Uterus (tissue), 4 donors: ENCODE measurements around the gene UBE2U. TPM values are rescaled to one million over a fixed set of nuclear protein-coding genes. Genes with fewer than 3 reads are reported as not detected.

Experiments
- DNase-seq, 2 donors: peaks; one replicate each; pipeline ENCODE4 v3.0.0-alpha.2; 2019 to 2020
- H3K27ac ChIP-seq, 2 donors: fragments of 200-600 bp; sonication (generic); 1 replicate in 1 of 2; 2 replicates in 1 of 2; pipeline ENCODE4 v1.5.1; 2016 to 2018
- H3K27me3 ChIP-seq, 2 donors: fragments of 200-600 bp; sonication (generic); one replicate each; pipeline ENCODE4 v1.5.1; 2018 to 2019; ENCODE audit warnings: control low read depth in 1 of 2
- H3K36me3 ChIP-seq, 2 donors: fragments of 200-600 bp; sonication (generic); one replicate each; pipeline ENCODE4 v1.5.1; 2019; ENCODE audit warnings: control low read depth in 1 of 2
- H3K4me1 ChIP-seq, 2 donors: fragments of 200-600 bp; sonication (generic); one replicate each; pipeline ENCODE4 v1.5.1; 2018 to 2019; ENCODE audit warnings: control low read depth in 1 of 2
- H3K4me3 ChIP-seq, 2 donors: fragments of 200-600 bp; sonication (generic); 1 replicate in 1 of 2; 2 replicates in 1 of 2; pipeline ENCODE4 v1.5.1; 2018 to 2019; ENCODE audit warnings: mild to moderate bottlenecking in 1 of 2
- H3K9me3 ChIP-seq, 2 donors: fragments of 200-600 bp; sonication (generic); one replicate each; pipeline ENCODE4 v1.5.1; 2019; ENCODE audit warnings: control low read depth in 1 of 2
- POLR2A ChIP-seq, 2 donors: fragments of 450-650 bp; IDR thresholded peaks; one replicate each; pipeline ENCODE4 v1.6.1; 2016; ENCODE audit warnings: antibody characterized with exemption in 2 of 2, mild to moderate bottlenecking in 1 of 2, moderate library complexity in 1 of 2
- intact Hi-C: fragments of 100-400 bp; cut with DNase I; formaldehyde crosslinking; loops from one replicate; pipeline ENCODE4 v1.15.1; 2023; ENCODE audit warnings: low total_unique reads
- total RNA-seq, 4 donors: library from RNA; depleted of rRNA in 3 of 4; stranded (reverse); fragments of >200 nt in 3 of 4; gene quantifications; one replicate each; pipeline versions ENCODE4 v1.1.0 to v1.2.4, GENCODE V29; 2014 to 2023
- TF ChIP-seq, protein P1 (sequence below), 4 experiments: fragments of 200-600 bp in 2 of 4; fragments of 450-650 bp in 2 of 4; sonication (generic) in 2 of 4; IDR thresholded peaks; one replicate each; pipeline ENCODE4 v1.5.1; 2016 to 2019; ENCODE audit warnings: antibody characterized with exemption in 4 of 4, mild to moderate bottlenecking in 2 of 4, moderate library complexity in 1 of 4
- donor health status: DM: yes; HTN: yes; CAD: no.

The UBE2U gene
- total RNA-seq, 4 donors from 2014 or later = not detected

- no peak overlapping the region for H3K4me3 ChIP-seq
- TF ChIP-seq, protein P1, sequence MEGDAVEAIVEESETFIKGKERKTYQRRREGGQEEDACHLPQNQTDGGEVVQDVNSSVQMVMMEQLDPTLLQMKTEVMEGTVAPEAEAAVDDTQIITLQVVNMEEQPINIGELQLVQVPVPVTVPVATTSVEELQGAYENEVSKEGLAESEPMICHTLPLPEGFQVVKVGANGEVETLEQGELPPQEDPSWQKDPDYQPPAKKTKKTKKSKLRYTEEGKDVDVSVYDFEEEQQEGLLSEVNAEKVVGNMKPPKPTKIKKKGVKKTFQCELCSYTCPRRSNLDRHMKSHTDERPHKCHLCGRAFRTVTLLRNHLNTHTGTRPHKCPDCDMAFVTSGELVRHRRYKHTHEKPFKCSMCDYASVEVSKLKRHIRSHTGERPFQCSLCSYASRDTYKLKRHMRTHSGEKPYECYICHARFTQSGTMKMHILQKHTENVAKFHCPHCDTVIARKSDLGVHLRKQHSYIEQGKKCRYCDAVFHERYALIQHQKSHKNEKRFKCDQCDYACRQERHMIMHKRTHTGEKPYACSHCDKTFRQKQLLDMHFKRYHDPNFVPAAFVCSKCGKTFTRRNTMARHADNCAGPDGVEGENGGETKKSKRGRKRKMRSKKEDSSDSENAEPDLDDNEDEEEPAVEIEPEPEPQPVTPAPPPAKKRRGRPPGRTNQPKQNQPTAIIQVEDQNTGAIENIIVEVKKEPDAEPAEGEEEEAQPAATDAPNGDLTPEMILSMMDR (IDR thresholded peaks at IDR 0.05) = no peak
- no peak for TF ChIP-seq POLR2A (IDR thresholded peaks at IDR 0.05)
- intact Hi-C loops = no loop called here
- H3K36me3 ChIP-seq = no peaks in the 10 kb centered on the region
- no peak for DNase-seq
- no peaks in the 10 kb centered on the region for H3K4me1 ChIP-seq
- no peaks in the 10 kb centered on the region for H3K27me3 ChIP-seq
- no peak overlapping the region for H3K27ac ChIP-seq
- H3K9me3 ChIP-seq = no peaks in the 10 kb centered on the region
Measured at GRCh38 chr1:64228167-64228957, 24.9 kb downstream of the UBE2U start.

DNA sequence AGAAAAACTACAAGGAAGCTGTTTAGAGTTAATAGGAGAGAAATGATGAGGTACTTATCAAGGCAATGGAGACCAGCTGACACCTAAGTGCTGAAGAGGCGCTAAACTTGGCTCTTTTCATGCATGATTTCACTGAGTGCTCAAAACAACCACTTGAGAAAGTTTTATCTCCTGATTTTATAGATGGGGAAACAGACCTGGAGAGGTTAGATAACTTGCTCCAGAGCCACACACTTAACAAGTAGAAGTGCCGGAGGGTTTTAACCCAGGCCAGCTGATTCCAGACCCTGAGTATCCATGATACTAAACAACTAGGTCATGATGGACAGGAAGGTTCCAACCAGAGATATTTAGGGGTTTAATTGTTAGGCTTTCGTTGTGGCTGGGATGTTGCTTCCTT is 25.9 kb downstream of the UBE2U start:
- DNase-seq = no peak
- no peaks in the 10 kb centered on the region for H3K9me3 ChIP-seq
- H3K4me1 ChIP-seq = no peaks in the 10 kb centered on the region
- no peak for TF ChIP-seq POLR2A (IDR thresholded peaks at IDR 0.05)
- TF ChIP-seq, protein P1 (IDR thresholded peaks at IDR 0.05) = no peak
- H3K27me3 ChIP-seq = no peaks in the 10 kb centered on the region
- intact Hi-C loops = no loop called here
- no peaks in the 10 kb centered on the region for H3K36me3 ChIP-seq
- no peak overlapping the region for H3K27ac ChIP-seq
- H3K4me3 ChIP-seq = no peak overlapping the region

GRCh38 chr1:64231153-64231552 is 27.7 kb downstream of the UBE2U start:
- intact Hi-C loops = loop anchor here (5.0 kb wide), 1 partner anchor 614 kb away; no protein-coding TSS in a partner anchor
- DNase-seq = no peak
- H3K36me3 ChIP-seq = no peaks in the 10 kb centered on the region
- H3K9me3 ChIP-seq = no peaks in the 10 kb centered on the region
- TF ChIP-seq POLR2A (IDR thresholded peaks at IDR 0.05) = no peak
- TF ChIP-seq, protein P1 (IDR thresholded peaks at IDR 0.05) = no peak
- H3K27ac ChIP-seq = no peak overlapping the region
- H3K4me1 ChIP-seq = no peaks in the 10 kb centered on the region
- H3K27me3 ChIP-seq = no peaks in the 10 kb centered on the region
- H3K4me3 ChIP-seq = no peak overlapping the region

- intact Hi-C loops = loop anchor here (5.0 kb wide), 1 partner anchor 614 kb away; no protein-coding TSS in a partner anchor
- no peaks in the 10 kb centered on the region for H3K4me1 ChIP-seq
- H3K4me3 ChIP-seq = no peak overlapping the region
- TF ChIP-seq POLR2A (IDR thresholded peaks at IDR 0.05) = no peak
- TF ChIP-seq, protein P1 (IDR thresholded peaks at IDR 0.05) = no peak
- H3K27me3 ChIP-seq = no peaks in the 10 kb centered on the region
- no peak for DNase-seq
- no peaks in the 10 kb centered on the region for H3K36me3 ChIP-seq
- no peak overlapping the region for H3K27ac ChIP-seq
- H3K9me3 ChIP-seq = no peaks in the 10 kb centered on the region
Measured at GRCh38 chr1:64231654-64232053, 28.2 kb downstream of the UBE2U start.

GRCh38 chr1:64234714-64235113 is 31.3 kb downstream of the UBE2U start:
- Histone ChIP-seq H3K9me3 (no peaks in the 10 kb centered on the region), H3K4me1 (no peaks in the 10 kb centered on the region), H3K4me3 (no peak overlapping the region), H3K36me3 (no peaks in the 10 kb centered on the region), H3K27ac (no peak overlapping the region), H3K27me3 (no peaks in the 10 kb centered on the region)
- TF ChIP-seq, protein P1 (IDR thresholded peaks at IDR 0.05) = no peak
- no peak for TF ChIP-seq POLR2A (IDR thresholded peaks at IDR 0.05)
- no peak for DNase-seq
- intact Hi-C loops = loop anchor here (5.0 kb wide), 1 partner anchor 617 kb away; no protein-coding TSS in a partner anchor
